Measurements from ENCODE around the gene CNKSR1. TPM values are rescaled to one million over a fixed set of nuclear protein-coding genes. Genes with fewer than 3 reads are reported as not detected.

Gene CNKSR1
- total and polyA plus RNA-seq, 2 of the 13 experiments (the other 11 are each of a cell fraction or from before 2014, with no cell fraction given): 3.4 to 8.9 TPM

DNA sequence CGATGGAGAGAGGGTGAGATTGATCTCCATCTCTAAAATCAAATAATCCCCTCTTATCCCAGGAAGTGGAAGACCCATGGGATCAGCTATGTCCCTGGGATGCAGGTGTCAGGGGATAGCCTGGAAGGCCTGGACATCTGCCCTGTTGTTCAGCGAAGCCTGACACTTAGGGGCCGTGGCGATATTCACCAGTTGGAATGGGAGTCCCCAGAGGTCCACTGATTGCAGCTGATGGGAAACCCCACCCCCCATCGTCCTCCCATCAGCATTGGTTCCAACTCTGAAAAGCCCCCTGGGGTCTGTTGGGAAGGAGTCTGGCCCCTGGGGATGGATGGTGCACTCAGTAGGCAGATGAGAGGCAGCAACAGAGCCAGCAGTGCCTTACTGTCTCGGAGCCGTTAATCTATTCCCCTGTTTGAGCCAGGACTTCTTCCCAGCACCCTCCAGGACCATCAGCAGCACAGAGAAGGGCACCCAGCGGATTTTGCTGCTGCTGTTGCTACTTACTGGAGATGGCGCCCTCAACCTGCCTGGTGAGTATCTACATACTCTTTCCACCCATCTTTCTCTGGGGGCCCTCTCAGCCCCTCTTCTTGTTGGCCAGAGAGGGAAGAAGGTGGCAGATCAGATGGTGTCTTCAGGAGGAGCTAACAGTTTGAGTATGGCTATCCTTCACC lies 26.5 kb downstream of the CNKSR1 start:
- no peak overlapping the region for H3K4me3 ChIP-seq (replicated peaks in 1 of 3; ENCODE audit: insufficient read depth in 1 of 3, low read depth in 2 of 3, low read length in 3 of 3)
- BruUV-seq (replicated peaks): no TSS peak
- no peak for DNase-seq (ENCODE audit: low spot score)
- H2AFZ ChIP-seq (ENCODE audit: low read length): no peak overlapping the region
- intact Hi-C loops (cut with micrococcal nuclease; ENCODE audit: unreplicated experiment) (no loop called here), in situ Hi-C loops (cut with HindIII; ENCODE audit: extremely low pct_ligation_motif_present, low pct_unique_long_range_greater_than_20kb) (no loop called here)
- no peaks in the 10 kb centered on the region for H3K36me3 ChIP-seq (replicated peaks in 1 of 2; ENCODE audit: control insufficient read depth in 1 of 2, insufficient read depth in 2 of 2, low read length in 2 of 2)
- H3K79me2 ChIP-seq (ENCODE audit: insufficient read depth, low read length): no peaks in the 10 kb centered on the region
- 0% methylated on average over 4 of the region's 9 CpGs for WGBS (ENCODE audit: low lambda C conversion rate)
- ChIA-PET POLR2A (no interaction called here), CTCF (ENCODE audit: low intra/inter-chr PET ratio, low total read pairs) (no interaction called here)
- ATAC-seq: peak; percentile 43; the same call in 1 of the 3 replicates
- H3K9me3 ChIP-seq (ENCODE audit: low read length): no peaks in the 10 kb centered on the region
- peaks cover 4 to 19% of the 10 kb centered on the region in 2 experiments; a peak in 3 of 5 replicates for H3K27me3 ChIP-seq (ENCODE audit: control insufficient read depth in 1 of 2, insufficient read depth in 2 of 2, low read length in 2 of 2)
- TF ChIP-seq STAG1 (CRISPR knock-in tag; IDR thresholded peaks at IDR 0.05) (peak; percentile 39; the same call in 1 of the 2 replicates), ZSCAN22 (CRISPR knock-in tag; IDR thresholded peaks at IDR 0.05) (no peak), CTCF (CRISPR knock-in tag; IDR thresholded peaks at IDR 0.05) (0 out of 2 replicates have a peak, but pooled peaks have one; percentile 17), AGO2 (optimal IDR thresholded peaks at IDR 0.05; ENCODE audit: low read depth, low read length) (no peak), TGIF2 (CRISPR knock-in tag; IDR thresholded peaks at IDR 0.05) (no peak), ZNF609 (CRISPR knock-in tag; IDR thresholded peaks at IDR 0.05; ENCODE audit: borderline replicate concordance) (no peak)
- no peak overlapping the region for H3K9ac ChIP-seq (ENCODE audit: insufficient read depth, low read depth, low read length)
- no peak overlapping the region for H3K27ac ChIP-seq (ENCODE audit: extremely low read length, insufficient read depth, low read length)
- no peak overlapping the region for H3K4me2 ChIP-seq (ENCODE audit: low read depth, low read length)
- H3K4me1 ChIP-seq (ENCODE audit: insufficient read depth, low read length): no peaks in the 10 kb centered on the region
- no peak for FAIRE-seq
- no peaks in the 10 kb centered on the region for H4K20me1 ChIP-seq (ENCODE audit: insufficient read depth, low read length)

All from HepG2 (cell line).